Activated CD4-positive, alpha-beta T cell treated with anti-CD3 and anti-CD28 coated beads for 4 hours (primary cell): ENCODE measurements around the gene GLRX3.

ENCODE experiments used
- DNase-seq, 2 donors: peaks; one replicate each; pipeline ENCODE4 v3.0.0-alpha.2; 2020

Gene GLRX3

DNA sequence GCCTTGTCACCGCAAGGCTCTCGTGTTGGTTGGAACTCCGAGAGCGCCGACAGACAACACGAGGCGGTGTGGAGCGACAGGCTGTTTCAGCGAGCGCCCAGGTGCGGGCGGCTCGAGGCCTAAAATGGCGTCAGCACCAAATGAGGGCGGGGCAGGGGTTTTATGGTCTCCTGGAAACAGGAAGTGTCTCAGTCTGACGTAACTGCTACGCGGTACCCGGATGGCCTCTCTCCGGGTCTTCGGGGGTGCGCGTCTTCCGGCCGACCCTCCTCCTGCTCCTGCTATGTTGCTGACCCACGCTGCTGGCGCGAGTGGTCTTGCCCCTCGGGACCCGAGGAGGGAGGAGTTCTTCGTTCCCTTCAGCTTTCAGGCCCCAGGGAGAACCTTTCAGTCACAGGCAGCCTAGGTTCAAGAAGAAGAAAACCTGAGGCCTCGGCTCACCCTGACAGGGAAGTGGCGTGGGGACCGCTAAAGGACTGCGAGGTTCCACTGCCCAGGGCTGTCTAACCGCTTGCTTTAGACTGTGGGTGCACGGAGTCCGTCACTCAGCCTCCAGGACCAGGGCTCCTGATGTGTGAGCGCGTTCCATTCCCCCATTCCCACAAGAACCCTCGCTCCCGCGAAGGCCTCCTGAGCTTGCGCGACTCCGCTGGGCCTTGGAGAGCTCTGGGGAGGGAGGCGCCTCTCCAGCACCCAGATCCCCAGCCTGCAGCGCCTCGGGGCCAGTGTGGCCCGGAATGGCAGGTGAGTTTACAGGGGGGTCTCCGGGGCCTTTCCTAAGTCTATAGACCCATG lies 77.3 kb downstream of the GLRX3 start:
- no peak for DNase-seq

GRCh38 chr10:130214431-130214830 lies 78.2 kb downstream of the GLRX3 start:
- no peak for DNase-seq

GRCh38 chr10:130215151-130215930 lies 79.2 kb downstream of the GLRX3 start:
- DNase-seq, result no peak

- DNase-seq, result no peak
Observed at GRCh38 chr10:130215931-130216231, 79.7 kb downstream of the GLRX3 start.

GRCh38 chr10:130218181-130218641 lies 82.0 kb downstream of the GLRX3 start:
- DNase-seq, result no peak

GRCh38 chr10:130218936-130219335 lies 82.7 kb downstream of the GLRX3 start:
- no peak for DNase-seq

DNA sequence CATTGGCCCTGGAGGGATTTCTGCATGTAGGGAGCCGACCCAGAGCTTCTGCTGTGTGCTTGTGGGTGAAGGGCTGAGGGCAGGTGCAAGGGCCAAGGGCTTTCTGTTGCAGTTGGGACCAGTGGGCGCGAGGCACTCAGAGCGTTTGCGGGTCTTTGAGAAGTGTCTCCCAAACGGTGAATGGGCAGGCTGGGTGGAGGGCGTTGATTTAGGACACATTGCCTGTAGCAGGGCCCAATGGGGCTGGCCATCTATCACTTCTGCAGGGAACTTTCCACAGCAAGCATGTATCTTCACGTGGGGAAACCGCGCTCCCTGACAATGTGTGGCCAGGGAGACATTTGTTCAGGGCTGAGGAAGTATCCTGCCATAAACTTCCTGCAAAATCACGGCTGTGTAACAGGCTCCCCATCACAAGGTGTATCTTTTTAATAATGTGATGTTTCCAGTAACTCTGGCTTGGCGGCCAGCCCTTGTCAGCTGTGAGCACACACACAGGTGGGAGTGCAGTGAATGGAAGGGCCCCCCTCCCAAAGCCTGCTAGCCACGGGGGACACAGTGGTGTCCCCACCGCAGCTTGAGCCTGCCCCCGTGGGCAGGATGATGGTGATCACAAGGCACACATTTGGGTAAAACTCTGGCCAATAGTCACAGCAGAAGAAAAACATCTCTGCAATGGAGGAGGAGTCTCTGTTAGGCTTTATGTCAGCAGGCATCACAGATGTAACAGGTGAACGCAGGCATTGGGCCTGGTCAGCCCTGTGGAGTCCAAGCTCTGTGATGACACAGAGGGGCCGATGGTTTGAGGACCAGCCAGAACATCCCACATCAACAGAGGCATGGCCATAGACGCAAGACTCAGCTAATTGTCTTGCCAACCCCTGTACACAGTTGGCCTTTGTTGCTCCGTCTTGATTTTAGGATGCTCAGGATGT lies 84.3 kb downstream of the GLRX3 start:
- DNase-seq, result no peak

GRCh38 chr10:130221456-130222375 lies 85.5 kb downstream of the GLRX3 start:
- no peak for DNase-seq

GRCh38 chr10:130222381-130222780 lies 86.2 kb downstream of the GLRX3 start:
- DNase-seq, result no peak

DNA sequence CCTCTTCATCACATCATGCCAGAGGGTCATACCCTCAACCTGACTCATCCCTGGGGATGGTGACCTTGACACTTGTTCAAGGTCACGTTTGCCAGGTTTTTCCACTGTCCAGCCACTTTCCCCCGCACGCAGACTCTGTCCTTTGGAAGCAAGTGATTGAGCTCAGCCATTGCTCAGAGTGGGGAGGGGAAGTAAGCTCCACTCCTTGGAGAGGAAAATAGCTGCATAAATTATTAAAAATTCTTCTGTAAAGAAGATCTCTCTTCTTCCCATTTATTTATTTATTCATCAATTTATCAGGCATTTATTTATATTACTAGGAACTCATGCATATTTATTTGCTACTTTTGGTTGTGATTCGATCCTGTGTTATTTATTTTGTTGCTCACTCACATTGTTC lies 88.0 kb downstream of the GLRX3 start:
- no peak for DNase-seq

DNA sequence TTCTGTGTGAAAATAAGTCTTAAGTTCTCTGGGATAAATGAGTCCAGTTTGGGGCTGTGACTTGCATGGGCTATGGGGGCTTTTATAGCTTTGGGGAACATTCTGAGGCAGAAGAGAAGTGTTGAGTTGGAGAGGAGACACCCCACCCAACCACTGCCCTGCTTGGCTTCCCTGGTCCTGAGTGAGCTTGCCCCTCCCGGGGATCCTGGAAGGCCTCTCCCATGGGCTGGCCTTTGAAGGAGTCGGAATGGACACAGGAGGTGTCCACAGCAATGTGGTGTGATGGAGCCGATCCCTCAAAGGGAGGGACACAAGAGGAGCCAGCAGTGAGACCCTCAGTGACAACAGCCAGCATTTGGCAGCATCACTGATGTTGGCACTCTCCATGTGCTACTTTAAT lies 89.8 kb downstream of the GLRX3 start:
- no peak for DNase-seq

GRCh38 chr10:130227883-130228282 lies 91.7 kb downstream of the GLRX3 start:
- DNase-seq, result no peak
